NCI-H2196 treated with DMSO at 0.1 percent for 48 hours (cell line): ENCODE data around the gene CPNE2.
"Not testable (repeated sequence)": the region's sequence is repeated elsewhere in the genome, so short reads cannot be mapped to it uniquely, and the experiment has no call there.

Experiments used
- DNase-seq: peaks from one replicate; lab custom pipeline; 2025; ENCODE audit not compliant: unreplicated experiment; lab: John Stamatoyannopoulos, UW

The CPNE2 gene

GRCh38 chr16:57091975-57092785 lies at the start of gene CPNE2:
TSS of gene CPNE2 (plus strand) at chr16:57092583. CDS start at chr16:57110743, 18,160 bp downstream.
- DNase-seq = no peak

- no peak for DNase-seq
Measured at GRCh38 chr16:57043248-57043647, 49.1 kb upstream of the CPNE2 start.

- no peak for DNase-seq
Measured at GRCh38 chr16:57044931-57045693, 47.3 kb upstream of the CPNE2 start.

- DNase-seq = no peak
Measured at GRCh38 chr16:57045694-57046381, 46.5 kb upstream of the CPNE2 start.

GRCh38 chr16:57048095-57048494 lies 44.3 kb upstream of the CPNE2 start:
- no peak for DNase-seq

GRCh38 chr16:57049678-57050077 lies 42.7 kb upstream of the CPNE2 start:
- DNase-seq = no peak

GRCh38 chr16:57051696-57052228 lies 40.6 kb upstream of the CPNE2 start:
- DNase-seq = no peak

GRCh38 chr16:57053206-57053605 lies 39.2 kb upstream of the CPNE2 start:
- no peak for DNase-seq

- no peak for DNase-seq
Measured at GRCh38 chr16:57054338-57054737, 38.0 kb upstream of the CPNE2 start.

GRCh38 chr16:57054771-57055170 lies 37.6 kb upstream of the CPNE2 start:
- no peak for DNase-seq

- no peak for DNase-seq
Measured at GRCh38 chr16:57055671-57056070, 36.7 kb upstream of the CPNE2 start.

- no peak for DNase-seq
Measured at GRCh38 chr16:57058291-57058861, 34.0 kb upstream of the CPNE2 start.

GRCh38 chr16:57060323-57061083 lies 31.9 kb upstream of the CPNE2 start:
- no peak for DNase-seq

- DNase-seq = peak; percentile 40
Measured at GRCh38 chr16:57061084-57061905, 31.1 kb upstream of the CPNE2 start.

GRCh38 chr16:57062329-57062728 lies 30.1 kb upstream of the CPNE2 start:
- no peak for DNase-seq

- DNase-seq = not testable (repeated sequence)
Measured at GRCh38 chr16:57063189-57063588, 29.2 kb upstream of the CPNE2 start.

- no peak for DNase-seq
Measured at GRCh38 chr16:57064995-57065394, 27.4 kb upstream of the CPNE2 start.

GRCh38 chr16:57066625-57067024 lies 25.8 kb upstream of the CPNE2 start:
- DNase-seq = no peak

GRCh38 chr16:57067347-57067746 lies 25.0 kb upstream of the CPNE2 start:
- DNase-seq = no peak
